ENCODE results near the gene PLLP.

DNA sequence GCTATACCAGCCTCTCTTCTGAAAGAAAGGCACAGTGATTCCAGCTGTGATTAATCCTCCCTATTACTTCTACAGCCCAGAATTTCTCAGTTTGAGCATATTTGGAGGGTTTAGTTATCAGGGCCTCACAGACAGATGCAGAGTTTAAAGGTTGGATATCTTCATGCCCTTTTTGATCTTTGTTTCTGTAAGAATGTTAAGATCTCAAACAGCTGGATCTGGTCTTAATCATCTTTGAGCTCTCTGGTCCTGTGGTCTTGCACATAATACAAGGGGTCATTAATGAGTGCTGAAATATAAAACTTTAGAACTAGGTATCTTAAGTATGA is 48.5 kb downstream of the PLLP start:
- TF ChIP-seq, protein P1, sequence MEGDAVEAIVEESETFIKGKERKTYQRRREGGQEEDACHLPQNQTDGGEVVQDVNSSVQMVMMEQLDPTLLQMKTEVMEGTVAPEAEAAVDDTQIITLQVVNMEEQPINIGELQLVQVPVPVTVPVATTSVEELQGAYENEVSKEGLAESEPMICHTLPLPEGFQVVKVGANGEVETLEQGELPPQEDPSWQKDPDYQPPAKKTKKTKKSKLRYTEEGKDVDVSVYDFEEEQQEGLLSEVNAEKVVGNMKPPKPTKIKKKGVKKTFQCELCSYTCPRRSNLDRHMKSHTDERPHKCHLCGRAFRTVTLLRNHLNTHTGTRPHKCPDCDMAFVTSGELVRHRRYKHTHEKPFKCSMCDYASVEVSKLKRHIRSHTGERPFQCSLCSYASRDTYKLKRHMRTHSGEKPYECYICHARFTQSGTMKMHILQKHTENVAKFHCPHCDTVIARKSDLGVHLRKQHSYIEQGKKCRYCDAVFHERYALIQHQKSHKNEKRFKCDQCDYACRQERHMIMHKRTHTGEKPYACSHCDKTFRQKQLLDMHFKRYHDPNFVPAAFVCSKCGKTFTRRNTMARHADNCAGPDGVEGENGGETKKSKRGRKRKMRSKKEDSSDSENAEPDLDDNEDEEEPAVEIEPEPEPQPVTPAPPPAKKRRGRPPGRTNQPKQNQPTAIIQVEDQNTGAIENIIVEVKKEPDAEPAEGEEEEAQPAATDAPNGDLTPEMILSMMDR (conservative IDR thresholded peaks at IDR 0.05) = no peak
- TF ChIP-seq EZH2 (IDR thresholded peaks at IDR 0.05; ENCODE audit: low read depth) = no peak
